ENCODE measurements around the gene C9orf152. TPM values are rescaled to one million over a fixed set of nuclear protein-coding genes. Genes with fewer than 3 reads are reported as not detected.

The C9orf152 gene
- total and polyA plus RNA-seq, 10 of the 15 experiments (the other 5 are each of a cell fraction or from before 2014, with no cell fraction given), result 0.04 TPM; not detected in 9

DNA sequence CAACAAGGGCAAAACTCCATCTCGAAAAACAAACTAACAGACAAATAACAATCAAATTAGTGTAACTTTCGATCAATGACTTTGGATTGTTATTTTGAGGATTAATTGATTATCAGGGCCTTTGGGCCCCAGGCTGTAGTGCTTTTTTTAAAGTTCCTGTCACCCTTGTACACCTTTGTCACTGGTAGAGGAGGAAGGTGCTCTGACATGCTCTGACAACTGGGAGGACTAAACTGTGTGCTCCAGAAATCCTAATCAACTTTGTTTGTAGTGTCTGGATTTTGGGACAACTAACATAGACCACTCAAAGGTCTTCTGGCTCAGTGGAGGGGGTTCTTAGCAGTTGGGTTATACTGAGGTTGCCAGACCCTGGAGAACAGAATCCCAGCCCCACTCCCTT lies 46.5 kb upstream of the C9orf152 start:
- ChIA-PET SMC1A (ENCODE audit: uncharacterized antibody, unreplicated experiment) (no interaction called here), POLR2A (interaction anchor here (1.1 kb wide), 1 partner anchor 348 kb away, joined by 3 read pairs; no protein-coding TSS in a partner anchor), CTCF (no interaction called here), RAD21 (ENCODE audit: unreplicated experiment) (no interaction called here)
- H3K9ac ChIP-seq (ENCODE audit: control insufficient read depth, insufficient read depth, low read length), result peak overlapping the region; percentile 92
- H3K4me2 ChIP-seq (ENCODE audit: control insufficient read depth, insufficient read depth), result peak overlapping the region; percentile 85
- H3K36me3 ChIP-seq (ENCODE audit: control insufficient read depth in 2 of 2, insufficient read depth in 2 of 2, low read length in 1 of 2), result peaks cover 6 to 9% of the 10 kb centered on the region in 2 experiments
- in situ Hi-C loops (cut with MboI) (no loop called here), intact Hi-C loops (cut with micrococcal nuclease; ENCODE audit: unreplicated experiment) (loop anchor here (10.0 kb wide), 3 partner anchors 200 to 1380 kb away; partner anchors contain the start of gene DNAJC25)
- no peaks in the 10 kb centered on the region for H4K20me1 ChIP-seq (ENCODE audit: control insufficient read depth, insufficient read depth)
- H3K4me3 ChIP-seq, result peak overlapping the region; percentile 92
- H3K27ac ChIP-seq (ENCODE audit: control insufficient read depth, insufficient read depth), result peak overlapping the region; percentile 91
- peaks cover 79% of the 10 kb centered on the region for H3K79me2 ChIP-seq (ENCODE audit: control insufficient read depth, insufficient read depth, low read length)
- H3K4me1 ChIP-seq (ENCODE audit: control insufficient read depth, insufficient read depth, low read length), result peaks cover 24% of the 10 kb centered on the region
- FAIRE-seq (no peak), DNase-seq (ENCODE audit: low read depth, low spot score) (no peak), ATAC-seq (no peak)
- TSS peak; percentile 46 for BruUV-seq (replicated peaks)
- no peaks in the 10 kb centered on the region for H3K27me3 ChIP-seq (replicated peaks in 1 of 2; ENCODE audit: control insufficient read depth in 2 of 2, insufficient read depth in 2 of 2, low read length in 1 of 2)
- no peaks in the 10 kb centered on the region for H3K9me3 ChIP-seq (replicated peaks; ENCODE audit: control insufficient read depth, insufficient read depth, low read length)
- no peak overlapping the region for H2AFZ ChIP-seq (ENCODE audit: control insufficient read depth, low read depth, low read length)
- 86% methylated on average over 2 of the region's 2 CpGs for WGBS (ENCODE audit: insufficient coverage, insufficient replicate concordance, low lambda C conversion rate, missing lambda C conversion rate)
- TF ChIP-seq GATAD2B (conservative IDR thresholded peaks at IDR 0.05; ENCODE audit: low read depth) (no peak), CBX5 (IDR thresholded peaks at IDR 0.05; ENCODE audit: low read depth) (no peak), NFXL1 (IDR thresholded peaks at IDR 0.05; ENCODE audit: borderline replicate concordance) (no peak), PAX8 (IDR thresholded peaks at IDR 0.05) (no peak), CREM (IDR thresholded peaks at IDR 0.05; ENCODE audit: low read depth) (no peak), SIX5 (IDR thresholded peaks at IDR 0.05; ENCODE audit: low read depth, low read length, severe bottlenecking) (no peak), RAD21 (IDR thresholded peaks at IDR 0.05; ENCODE audit: insufficient read depth, low read depth, low read length) (no peak), TBL1XR1 (IDR thresholded peaks at IDR 0.05; ENCODE audit: low read depth, low read length) (no peak), SMARCA5 (IDR thresholded peaks at IDR 0.05) (no peak), RAD51 (IDR thresholded peaks at IDR 0.05) (no peak), ASH2L (IDR thresholded peaks at IDR 0.05; ENCODE audit: borderline replicate concordance, low read depth) (no peak), NBN (IDR thresholded peaks at IDR 0.05) (no peak), TAF1 (IDR thresholded peaks at IDR 0.05; ENCODE audit: borderline replicate concordance, low read depth, low read length) (no peak), PML (IDR thresholded peaks at IDR 0.05; ENCODE audit: low read length) (no peak)
- TF ChIP-seq, protein P1, sequence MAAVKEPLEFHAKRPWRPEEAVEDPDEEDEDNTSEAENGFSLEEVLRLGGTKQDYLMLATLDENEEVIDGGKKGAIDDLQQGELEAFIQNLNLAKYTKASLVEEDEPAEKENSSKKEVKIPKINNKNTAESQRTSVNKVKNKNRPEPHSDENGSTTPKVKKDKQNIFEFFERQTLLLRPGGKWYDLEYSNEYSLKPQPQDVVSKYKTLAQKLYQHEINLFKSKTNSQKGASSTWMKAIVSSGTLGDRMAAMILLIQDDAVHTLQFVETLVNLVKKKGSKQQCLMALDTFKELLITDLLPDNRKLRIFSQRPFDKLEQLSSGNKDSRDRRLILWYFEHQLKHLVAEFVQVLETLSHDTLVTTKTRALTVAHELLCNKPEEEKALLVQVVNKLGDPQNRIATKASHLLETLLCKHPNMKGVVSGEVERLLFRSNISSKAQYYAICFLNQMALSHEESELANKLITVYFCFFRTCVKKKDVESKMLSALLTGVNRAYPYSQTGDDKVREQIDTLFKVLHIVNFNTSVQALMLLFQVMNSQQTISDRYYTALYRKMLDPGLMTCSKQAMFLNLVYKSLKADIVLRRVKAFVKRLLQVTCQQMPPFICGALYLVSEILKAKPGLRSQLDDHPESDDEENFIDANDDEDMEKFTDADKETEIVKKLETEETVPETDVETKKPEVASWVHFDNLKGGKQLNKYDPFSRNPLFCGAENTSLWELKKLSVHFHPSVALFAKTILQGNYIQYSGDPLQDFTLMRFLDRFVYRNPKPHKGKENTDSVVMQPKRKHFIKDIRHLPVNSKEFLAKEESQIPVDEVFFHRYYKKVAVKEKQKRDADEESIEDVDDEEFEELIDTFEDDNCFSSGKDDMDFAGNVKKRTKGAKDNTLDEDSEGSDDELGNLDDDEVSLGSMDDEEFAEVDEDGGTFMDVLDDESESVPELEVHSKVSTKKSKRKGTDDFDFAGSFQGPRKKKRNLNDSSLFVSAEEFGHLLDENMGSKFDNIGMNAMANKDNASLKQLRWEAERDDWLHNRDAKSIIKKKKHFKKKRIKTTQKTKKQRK (IDR thresholded peaks at IDR 0.05; ENCODE audit: low read depth, low read length), result no peak
- TF ChIP-seq, protein P2, sequence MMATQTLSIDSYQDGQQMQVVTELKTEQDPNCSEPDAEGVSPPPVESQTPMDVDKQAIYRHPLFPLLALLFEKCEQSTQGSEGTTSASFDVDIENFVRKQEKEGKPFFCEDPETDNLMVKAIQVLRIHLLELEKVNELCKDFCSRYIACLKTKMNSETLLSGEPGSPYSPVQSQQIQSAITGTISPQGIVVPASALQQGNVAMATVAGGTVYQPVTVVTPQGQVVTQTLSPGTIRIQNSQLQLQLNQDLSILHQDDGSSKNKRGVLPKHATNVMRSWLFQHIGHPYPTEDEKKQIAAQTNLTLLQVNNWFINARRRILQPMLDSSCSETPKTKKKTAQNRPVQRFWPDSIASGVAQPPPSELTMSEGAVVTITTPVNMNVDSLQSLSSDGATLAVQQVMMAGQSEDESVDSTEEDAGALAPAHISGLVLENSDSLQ (IDR thresholded peaks at IDR 0.05), result no peak
- TF ChIP-seq, protein P3, sequence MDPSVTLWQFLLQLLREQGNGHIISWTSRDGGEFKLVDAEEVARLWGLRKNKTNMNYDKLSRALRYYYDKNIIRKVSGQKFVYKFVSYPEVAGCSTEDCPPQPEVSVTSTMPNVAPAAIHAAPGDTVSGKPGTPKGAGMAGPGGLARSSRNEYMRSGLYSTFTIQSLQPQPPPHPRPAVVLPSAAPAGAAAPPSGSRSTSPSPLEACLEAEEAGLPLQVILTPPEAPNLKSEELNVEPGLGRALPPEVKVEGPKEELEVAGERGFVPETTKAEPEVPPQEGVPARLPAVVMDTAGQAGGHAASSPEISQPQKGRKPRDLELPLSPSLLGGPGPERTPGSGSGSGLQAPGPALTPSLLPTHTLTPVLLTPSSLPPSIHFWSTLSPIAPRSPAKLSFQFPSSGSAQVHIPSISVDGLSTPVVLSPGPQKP (IDR thresholded peaks at IDR 0.05; ENCODE audit: low read depth, low read length), result no peak
- TF ChIP-seq, protein P4, sequence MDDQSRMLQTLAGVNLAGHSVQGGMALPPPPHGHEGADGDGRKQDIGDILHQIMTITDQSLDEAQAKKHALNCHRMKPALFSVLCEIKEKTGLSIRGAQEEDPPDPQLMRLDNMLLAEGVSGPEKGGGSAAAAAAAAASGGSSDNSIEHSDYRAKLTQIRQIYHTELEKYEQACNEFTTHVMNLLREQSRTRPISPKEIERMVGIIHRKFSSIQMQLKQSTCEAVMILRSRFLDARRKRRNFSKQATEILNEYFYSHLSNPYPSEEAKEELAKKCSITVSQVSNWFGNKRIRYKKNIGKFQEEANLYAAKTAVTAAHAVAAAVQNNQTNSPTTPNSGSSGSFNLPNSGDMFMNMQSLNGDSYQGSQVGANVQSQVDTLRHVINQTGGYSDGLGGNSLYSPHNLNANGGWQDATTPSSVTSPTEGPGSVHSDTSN (IDR thresholded peaks at IDR 0.05; ENCODE audit: insufficient replicate concordance, low read depth, low read length), result no peak

Measured in GM12878 (cell line).